ENCODE data around the gene ABLIM1.

Gene ABLIM1

DNA sequence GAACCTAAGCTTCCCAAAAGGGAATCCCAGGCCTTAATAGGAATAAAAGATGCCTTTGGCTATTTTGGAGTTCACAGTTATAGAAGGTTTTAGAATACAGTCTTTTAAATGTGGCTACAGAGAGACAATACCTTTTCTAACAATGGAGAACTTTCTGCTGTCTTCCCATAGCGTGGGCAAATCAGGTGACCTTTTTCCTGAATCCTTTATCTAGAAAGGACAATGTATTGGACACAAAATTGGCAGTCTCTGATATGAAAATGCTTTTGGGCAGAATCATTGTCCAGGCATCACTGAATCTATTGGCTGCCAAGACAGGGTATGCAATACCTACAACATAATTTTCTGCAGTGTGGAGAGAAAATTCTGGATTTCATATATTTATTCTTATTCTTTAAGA lies 7.8 kb upstream of the ABLIM1 start:
- H3K4me3 ChIP-seq (ENCODE audit: low read depth, low read length) = no peak overlapping the region
- no peak for TF ChIP-seq CTCF (IDR thresholded peaks at IDR 0.05; ENCODE audit: borderline replicate concordance, insufficient read depth, low read depth, low read length)

DNA sequence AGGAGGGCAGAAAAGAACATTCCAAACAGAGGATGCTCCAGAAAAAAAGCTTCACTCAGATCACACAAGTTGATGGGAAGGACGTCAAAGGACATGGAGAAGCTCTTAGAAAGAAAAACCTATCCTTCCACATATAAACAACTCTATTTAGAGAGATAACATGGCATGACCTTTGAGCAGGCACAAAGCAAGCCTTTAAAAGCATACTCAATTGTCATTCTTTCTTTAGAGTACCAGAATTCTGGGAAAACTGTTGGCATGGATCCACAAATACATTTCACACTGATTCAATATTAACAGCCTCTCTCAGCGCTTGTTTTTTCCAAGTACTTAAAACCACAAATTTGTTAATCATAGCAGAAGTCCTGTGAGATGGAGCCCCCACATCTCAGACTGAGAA lies 7.3 kb upstream of the ABLIM1 start:
- TF ChIP-seq CTCF (IDR thresholded peaks at IDR 0.05; ENCODE audit: borderline replicate concordance, insufficient read depth, low read depth, low read length) = no peak
- H3K4me3 ChIP-seq (ENCODE audit: low read depth, low read length) = no peak overlapping the region

DNA sequence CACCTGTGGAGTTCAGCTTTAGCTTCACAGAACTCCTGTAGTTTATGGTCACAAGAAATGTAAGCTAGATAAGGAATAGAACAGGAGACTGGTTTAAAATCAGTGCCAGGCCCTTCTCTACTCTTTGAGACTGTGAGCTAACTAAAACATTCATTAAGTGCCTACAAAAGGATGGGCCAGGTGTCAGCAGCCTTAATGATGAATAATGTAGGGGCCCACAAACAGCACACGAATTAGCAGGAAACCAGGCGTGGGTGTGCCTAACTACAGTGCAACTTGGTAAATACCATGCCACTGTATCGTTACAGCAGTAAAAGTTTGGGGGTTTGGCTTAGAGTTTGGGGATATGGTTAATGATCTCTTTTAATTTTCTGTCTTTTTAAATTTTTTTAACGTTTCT lies 6.1 kb upstream of the ABLIM1 start:
- TF ChIP-seq CTCF (IDR thresholded peaks at IDR 0.05; ENCODE audit: borderline replicate concordance, insufficient read depth, low read depth, low read length) = no peak
- no peak overlapping the region for H3K4me3 ChIP-seq (ENCODE audit: low read depth, low read length)

DNA sequence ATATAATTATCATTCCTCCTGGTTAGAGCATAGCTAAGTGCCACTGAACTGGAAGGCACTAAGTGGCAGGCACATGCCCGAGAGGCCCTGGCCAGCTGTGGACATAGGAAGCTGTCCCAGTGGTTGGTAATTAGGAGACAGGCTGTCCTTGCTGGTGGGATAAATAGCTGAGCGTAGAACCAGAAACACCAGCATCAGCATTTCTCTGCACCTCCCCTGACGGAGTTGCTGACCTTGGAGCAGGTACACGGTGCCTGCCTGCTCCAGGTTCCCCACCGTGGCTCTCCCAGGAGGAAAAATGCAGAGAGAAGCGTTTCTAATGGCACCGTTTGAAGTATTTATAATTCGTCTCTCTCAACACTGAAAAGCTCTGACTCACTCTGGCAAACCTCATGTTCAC lies 5.6 kb upstream of the ABLIM1 start:
- no peak overlapping the region for H3K4me3 ChIP-seq (ENCODE audit: low read depth, low read length)
- TF ChIP-seq CTCF (IDR thresholded peaks at IDR 0.05; ENCODE audit: borderline replicate concordance, insufficient read depth, low read depth, low read length) = no peak

DNA sequence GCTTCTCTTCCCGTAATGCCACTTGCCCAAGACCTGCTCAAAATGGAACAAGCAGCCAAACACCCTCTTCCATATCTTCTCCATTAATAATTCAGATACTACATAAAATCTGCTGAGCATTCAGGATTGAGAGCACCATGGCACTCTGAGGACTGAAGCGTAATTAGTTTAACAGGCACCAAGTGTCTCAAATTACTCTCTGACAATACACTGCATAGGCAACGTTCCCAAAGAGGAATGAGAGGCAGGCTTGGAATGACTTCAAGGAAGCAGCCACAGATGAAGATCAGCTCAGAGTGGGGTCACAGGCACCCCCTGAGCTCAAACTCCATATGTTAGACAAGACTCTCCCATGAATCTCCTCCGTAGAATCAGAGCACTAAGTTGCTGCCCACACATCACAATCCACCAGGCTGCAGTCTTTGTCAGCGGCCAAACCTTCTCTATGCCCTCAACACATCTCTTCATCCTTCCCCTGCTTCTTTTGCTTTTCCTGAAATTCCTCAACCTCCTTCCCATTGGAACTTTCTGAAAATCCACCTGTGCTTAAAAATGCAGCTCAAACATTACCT lies 4.7 kb upstream of the ABLIM1 start:
- H3K4me3 ChIP-seq (ENCODE audit: low read depth, low read length) = no peak overlapping the region
- TF ChIP-seq CTCF (IDR thresholded peaks at IDR 0.05; ENCODE audit: borderline replicate concordance, insufficient read depth, low read depth, low read length) = no peak

GRCh38 chr10:114661212-114661880 lies 3.3 kb upstream of the ABLIM1 start:
- TF ChIP-seq CTCF (IDR thresholded peaks at IDR 0.05; ENCODE audit: borderline replicate concordance, insufficient read depth, low read depth, low read length) = no peak
- H3K4me3 ChIP-seq (ENCODE audit: low read depth, low read length) = no peak overlapping the region

GRCh38 chr10:114655671-114656070 lies 2.4 kb downstream of the ABLIM1 start:
- no peak for TF ChIP-seq CTCF (IDR thresholded peaks at IDR 0.05; ENCODE audit: borderline replicate concordance, insufficient read depth, low read depth, low read length)
- no peak overlapping the region for H3K4me3 ChIP-seq (ENCODE audit: low read depth, low read length)

All from GM12875 (cell line).